GM12874 (cell line): ENCODE results near the gene DCT.

Experiments
- CTCF ChIP-seq: IDR thresholded peaks from 2 replicates; pipeline ENCODE4 v1.5.1; 2011; ENCODE audit warnings: low read depth, mild to moderate bottlenecking, control low read depth, low read length, moderate library complexity; ENCODE audit not compliant: insufficient read depth

The DCT gene

GRCh38 chr13:94505730-94506129 is 26.2 kb upstream of the DCT start:
- TF ChIP-seq CTCF = no peak

- TF ChIP-seq CTCF = no peak
Observed at GRCh38 chr13:94503851-94504250, 24.4 kb upstream of the DCT start.

GRCh38 chr13:94495806-94496205 is 16.3 kb upstream of the DCT start:
- no peak for TF ChIP-seq CTCF

GRCh38 chr13:94494026-94494425 is 14.5 kb upstream of the DCT start:
- no peak for TF ChIP-seq CTCF

- TF ChIP-seq CTCF = no peak
Observed at GRCh38 chr13:94487043-94487442, 7.6 kb upstream of the DCT start.

- TF ChIP-seq CTCF = no peak
Observed at GRCh38 chr13:94483970-94484369, 4.5 kb upstream of the DCT start.

- TF ChIP-seq CTCF = no peak
Observed at GRCh38 chr13:94481941-94482340, 2.5 kb upstream of the DCT start.

- no peak for TF ChIP-seq CTCF
Observed at GRCh38 chr13:94480672-94481145, 1.2 kb upstream of the DCT start.
